Measurements from ENCODE around the gene GLIPR1L1. TPM values are rescaled to one million over a fixed set of nuclear protein-coding genes. Genes with fewer than 3 reads are reported as not detected.

GLIPR1L1 gene
- total RNA-seq (ENCODE audit: low replicate concordance), result not detected in 2 replicates

GRCh38 chr12:75334384-75335030 is at the start of gene GLIPR1L1:
Gene GLIPR1L1 (plus strand): TSS chr12:75334670. CDS start chr12:75334729, 59 bp downstream.

GRCh38 chr12:75329918-75330826 is 4.3 kb upstream of the GLIPR1L1 start, which contains the start of gene CAPS2:
Gene CAPS2 (minus strand): TSS chr12:75330324. CDS start chr12:75326498, 3,826 bp downstream.

GRCh38 chr12:75390899-75391538 is 56.5 kb downstream of the GLIPR1L1 start, which contains the start of gene GLIPR1L2:
Gene GLIPR1L2 (plus strand): TSS chr12:75391089. CDS start chr12:75391117, 28 bp downstream.

Other genes with a start within 250 kb of the GLIPR1L1 start
- gene KCNC2, start 124.8 kb upstream of the GLIPR1L1 start, total RNA-seq (ENCODE audit: low replicate concordance), result under 0.01 TPM in 1 of 2 replicates, not detected in the other
- 5.0 and 5.9 TPM in 2 replicates for gene CAPS2, start 4.3 kb upstream of the GLIPR1L1 start, total RNA-seq (ENCODE audit: low replicate concordance)
- gene GLIPR1L2, start 56.4 kb downstream of the GLIPR1L1 start, total RNA-seq (ENCODE audit: low replicate concordance), result 0.23 and 0.38 TPM in 2 replicates
- 18.0 and 86.0 TPM in 2 replicates for gene GLIPR1, start 146.1 kb downstream of the GLIPR1L1 start, total RNA-seq (ENCODE audit: low replicate concordance)
- 13.5 and 23.5 TPM in 2 replicates for gene KRR1, start 176.9 kb downstream of the GLIPR1L1 start, total RNA-seq (ENCODE audit: low replicate concordance)

All from smooth muscle cell of the coronary artery (primary cell).